22Rv1 (cell line): ENCODE results near the gene COL23A1.

Experiments
- H3K27ac ChIP-seq: fragments of 450-650 bp; 2 replicates; pipeline ENCODE4 v1.5.1; 2017
- CTCF ChIP-seq: fragments of 450-650 bp; IDR thresholded peaks from 2 replicates; pipeline ENCODE4 v1.5.1; 2017; ENCODE audit warnings: mild to moderate bottlenecking
- ZFX ChIP-seq: fragments of 450-650 bp; IDR thresholded peaks from 2 replicates; pipeline ENCODE4 v1.6.1; 2017; ENCODE audit warnings: antibody characterized with exemption, borderline replicate concordance

The COL23A1 gene

GRCh38 chr5:178438796-178439195, 151.4 kb downstream of the COL23A1 start:
- no peak overlapping the region for H3K27ac ChIP-seq

GRCh38 chr5:178437386-178438075, 152.7 kb downstream of the COL23A1 start:
- TF ChIP-seq ZFX (no peak), CTCF (no peak)

More at GRCh38 chr5:178438796-178439195, 151.4 kb downstream of the COL23A1 start:
- TF ChIP-seq ZFX (no peak), CTCF (no peak)

GRCh38 chr5:178436326-178436940, 153.8 kb downstream of the COL23A1 start:
- no peak overlapping the region for H3K27ac ChIP-seq
- no peak for TF ChIP-seq CTCF

More at GRCh38 chr5:178437386-178438075, 152.7 kb downstream of the COL23A1 start:
- H3K27ac ChIP-seq, result no peak overlapping the region

GRCh38 chr5:178435321-178436238, 154.6 kb downstream of the COL23A1 start:
- TF ChIP-seq CTCF (no peak), ZFX (no peak)
- H3K27ac ChIP-seq, result no peak overlapping the region

GRCh38 chr5:178434851-178435250, 155.3 kb downstream of the COL23A1 start:
- TF ChIP-seq ZFX (no peak), CTCF (no peak)
- no peak overlapping the region for H3K27ac ChIP-seq

- no peak overlapping the region for H3K27ac ChIP-seq
- TF ChIP-seq ZFX (no peak), CTCF (no peak)
Measured at GRCh38 chr5:178434016-178434761, 156.0 kb downstream of the COL23A1 start.
